ENCODE data around the gene PIP5K1B.

DNA sequence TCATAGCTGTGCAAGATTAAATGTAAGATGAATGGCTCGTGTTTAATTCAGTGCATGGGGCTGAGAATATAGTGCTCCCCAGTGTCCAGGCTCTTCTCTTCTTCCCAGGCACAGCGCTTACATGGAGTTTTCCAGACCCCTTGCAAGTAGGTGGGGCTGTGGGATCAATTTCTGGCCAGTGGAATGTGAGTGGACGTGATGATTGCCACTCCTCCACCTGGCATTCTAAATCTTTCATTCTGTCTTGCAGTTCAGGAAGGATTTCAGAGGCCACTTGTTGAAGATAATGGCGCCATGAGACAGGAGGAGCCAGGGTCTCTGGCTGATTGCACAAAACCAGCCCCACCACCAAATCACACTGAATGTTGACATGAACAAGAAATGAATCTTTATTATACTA, 7.2 kb upstream of the PIP5K1B start:
- TF ChIP-seq, protein P1, sequence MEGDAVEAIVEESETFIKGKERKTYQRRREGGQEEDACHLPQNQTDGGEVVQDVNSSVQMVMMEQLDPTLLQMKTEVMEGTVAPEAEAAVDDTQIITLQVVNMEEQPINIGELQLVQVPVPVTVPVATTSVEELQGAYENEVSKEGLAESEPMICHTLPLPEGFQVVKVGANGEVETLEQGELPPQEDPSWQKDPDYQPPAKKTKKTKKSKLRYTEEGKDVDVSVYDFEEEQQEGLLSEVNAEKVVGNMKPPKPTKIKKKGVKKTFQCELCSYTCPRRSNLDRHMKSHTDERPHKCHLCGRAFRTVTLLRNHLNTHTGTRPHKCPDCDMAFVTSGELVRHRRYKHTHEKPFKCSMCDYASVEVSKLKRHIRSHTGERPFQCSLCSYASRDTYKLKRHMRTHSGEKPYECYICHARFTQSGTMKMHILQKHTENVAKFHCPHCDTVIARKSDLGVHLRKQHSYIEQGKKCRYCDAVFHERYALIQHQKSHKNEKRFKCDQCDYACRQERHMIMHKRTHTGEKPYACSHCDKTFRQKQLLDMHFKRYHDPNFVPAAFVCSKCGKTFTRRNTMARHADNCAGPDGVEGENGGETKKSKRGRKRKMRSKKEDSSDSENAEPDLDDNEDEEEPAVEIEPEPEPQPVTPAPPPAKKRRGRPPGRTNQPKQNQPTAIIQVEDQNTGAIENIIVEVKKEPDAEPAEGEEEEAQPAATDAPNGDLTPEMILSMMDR (IDR thresholded peaks at IDR 0.05 in 2 of 3, conservative IDR thresholded peaks at IDR 0.05 in 1 of 3; ENCODE audit: borderline replicate concordance in 1 of 3, insufficient read depth in 1 of 3, low read depth in 2 of 3, low read length in 2 of 3) = no peak
- TF ChIP-seq EZH2 (IDR thresholded peaks at IDR 0.05) = no peak
- TF ChIP-seq POLR2AphosphoS5 (IDR thresholded peaks at IDR 0.05; ENCODE audit: low read depth, low read length) = no peak
- no peak for TF ChIP-seq POLR2A (IDR thresholded peaks at IDR 0.05; ENCODE audit: borderline replicate concordance, extremely low read depth, insufficient read depth, insufficient read length)
- no peak for TF ChIP-seq EZH2phosphoT487 (IDR thresholded peaks at IDR 0.05; ENCODE audit: borderline replicate concordance)
- TF ChIP-seq EGR1 (IDR thresholded peaks at IDR 0.05; ENCODE audit: low read depth) = no peak

Measured in HCT116 (cell line).